HepG2 (cell line): Measurements from ENCODE around the gene PTPRCAP. TPM values are rescaled to one million over a fixed set of nuclear protein-coding genes. Genes with fewer than 3 reads are reported as not detected.
A peak's percentile ranks its signal among the peaks of the same experiment; 100 is the strongest.

Experiments
- ATAC-seq: fragments of 200-7000 bp; cut with Tn5 transposase; 3 replicates; pipeline ENCODE4 v1.9.1; 2020; ENCODE audit warnings: mild to moderate bottlenecking, moderate library complexity
- BruUV-seq: library from RNA; stranded (reverse); fragments of 400-500 nt; replicated peaks from 2 replicates; lab custom pipeline; 2021; lab: Mats Ljungman, UMichigan
- CTCF ChIA-PET: fragments of 300-600 bp; formaldehyde crosslinking; extraction: SDS; loops from one replicate; lab custom pipeline; 2021; ENCODE audit warnings: low total read pairs, inconsistent platforms, low intra/inter-chr PET ratio; lab: Yijun Ruan, JAX
- POLR2A ChIA-PET: fragments of 350-600 bp; sonication (Branson Sonifier 250); formaldehyde crosslinking; loops from one replicate; lab custom pipeline; 2020; ENCODE audit warnings: antibody characterized with exemption, inconsistent platforms; lab: Yijun Ruan, JAX
- DNase-seq: peaks from one replicate; pipeline ENCODE4 v3.0.0-alpha.2; 2015; ENCODE audit warnings: low spot score
- FAIRE-seq: peaks from 3 replicates; lab custom pipeline; 2011; peaks lifted over from hg19 to GRCh38; lab: Jason Lieb, UNC
- H2AFZ ChIP-seq: one replicate; pipeline ENCODE4 v1.6.1; 2011; ENCODE audit warnings: low read length, inconsistent platforms
- H3K27ac ChIP-seq: fragments of 300-600 bp; 3 replicates; pipeline ENCODE4 v1.8.0; 2011; ENCODE audit warnings: mixed run types, mild to moderate bottlenecking, mixed read lengths, low read length, inconsistent platforms; ENCODE audit not compliant: insufficient read depth; ENCODE audit errors: extremely low read length
- H3K27me3 ChIP-seq, 2 experiments: fragments of 200-600 bp in 1 of 2; 2 replicates in 1 of 2; 3 replicates in 1 of 2; pipeline versions ENCODE4 v1.6.0 to v1.8.0; 2011; ENCODE audit warnings: low read length in 2 of 2, mild to moderate bottlenecking in 2 of 2, moderate library complexity in 2 of 2, inconsistent platforms in 1 of 2; ENCODE audit not compliant: insufficient read depth in 2 of 2, control insufficient read depth in 1 of 2
- H3K36me3 ChIP-seq, 2 experiments: fragments of 200-600 bp in 1 of 2; replicated peaks in 1 of 2; 2 replicates in 1 of 2; 3 replicates in 1 of 2; pipeline versions ENCODE4 v1.5.1 to v1.8.0; 2011; ENCODE audit warnings: low read length in 2 of 2, inconsistent platforms in 1 of 2; ENCODE audit not compliant: insufficient read depth in 2 of 2, control insufficient read depth in 1 of 2
- H3K4me1 ChIP-seq: 2 replicates; pipeline ENCODE4 v1.5.1; 2012; ENCODE audit warnings: low read length, inconsistent platforms; ENCODE audit not compliant: insufficient read depth
- H3K4me2 ChIP-seq: 2 replicates; pipeline ENCODE4 v1.6.0; 2011; ENCODE audit warnings: low read depth, low read length, inconsistent platforms
- H3K4me3 ChIP-seq, 3 experiments: fragments of 200-600 bp in 1 of 3; sonication (generic), shearing (Covaris generic) in 1 of 3; replicated peaks in 1 of 3; 2 replicates each; pipeline ENCODE4 v1.5.1; 2011 to 2016; ENCODE audit warnings: low read length in 3 of 3, inconsistent platforms in 2 of 3, low read depth in 2 of 3, mild to moderate bottlenecking in 2 of 3, control low read depth in 1 of 3, mixed read lengths in 1 of 3; ENCODE audit not compliant: insufficient read depth in 1 of 3
- H3K79me2 ChIP-seq: one replicate; pipeline ENCODE4 v1.6.1; 2011; ENCODE audit warnings: low read length, inconsistent platforms; ENCODE audit not compliant: insufficient read depth
- H3K9ac ChIP-seq: 2 replicates; pipeline ENCODE4 v1.6.0; 2011; ENCODE audit warnings: mild to moderate bottlenecking, low read depth, low read length, inconsistent platforms; ENCODE audit not compliant: insufficient read depth
- H3K9me3 ChIP-seq: 2 replicates; pipeline ENCODE4 v1.5.1; 2012; ENCODE audit warnings: mild to moderate bottlenecking, low read length
- H4K20me1 ChIP-seq: 2 replicates; pipeline ENCODE4 v1.6.0; 2011; ENCODE audit warnings: inconsistent platforms, mild to moderate bottlenecking, low read length, moderate library complexity; ENCODE audit not compliant: insufficient read depth
- ATF7 ChIP-seq, 2 experiments: fragments of 450-650 bp in 1 of 2; sonication (generic) in 1 of 2; formaldehyde crosslinking in 1 of 2; IDR thresholded peaks; 2 replicates each; pipeline versions ENCODE4 v1.4.0 to v1.6.1; 2016 to 2020; ENCODE audit warnings: antibody characterized with exemption in 1 of 2, mild to moderate bottlenecking in 1 of 2, missing genetic modification reagents in 1 of 2
- BRF2 ChIP-seq: sonication (generic); formaldehyde crosslinking; IDR thresholded peaks from 2 replicates; pipeline ENCODE4 v1.8.1; 2022; ENCODE audit warnings: mild to moderate bottlenecking, missing genetic modification reagents
- CHCHD3 ChIP-seq: sonication (generic); formaldehyde crosslinking; IDR thresholded peaks from 2 replicates; pipeline ENCODE4 v1.8.0; 2022; ENCODE audit warnings: mild to moderate bottlenecking, missing genetic modification reagents, moderate library complexity
- CREB1 ChIP-seq, 2 experiments: fragments of 450-650 bp in 1 of 2; IDR thresholded peaks; 2 replicates each; pipeline ENCODE4 v1.6.1; 2016 to 2017; ENCODE audit warnings: control low read depth in 1 of 2, mild to moderate bottlenecking in 1 of 2, missing compliant biosample characterization in 1 of 2, missing genetic modification characterization in 1 of 2
- FOXA1 ChIP-seq, 2 experiments: fragments of 450-650 bp in 1 of 2; sonication (generic) in 1 of 2; formaldehyde crosslinking in 1 of 2; IDR thresholded peaks; 2 replicates each; pipeline versions ENCODE4 v1.4.0 to v1.6.1; 2016 to 2020; ENCODE audit warnings: missing genetic modification reagents in 1 of 2
- GLI4 ChIP-seq: sonication (generic); formaldehyde crosslinking; IDR thresholded peaks from 2 replicates; pipeline ENCODE4 v1.5.1; 2020; ENCODE audit warnings: missing genetic modification reagents, mild to moderate bottlenecking, moderate library complexity, borderline replicate concordance
- KAT7 ChIP-seq: IDR thresholded peaks from 2 replicates; pipeline ENCODE4 v1.6.1; 2018; ENCODE audit warnings: borderline replicate concordance, missing compliant biosample characterization
- RFX5 ChIP-seq: IDR thresholded peaks from 2 replicates; pipeline ENCODE4 v1.6.1; 2011; ENCODE audit warnings: low read depth, low read length, improper control_type of control experiment
- SNAPC2 ChIP-seq: sonication (generic); formaldehyde crosslinking; IDR thresholded peaks from 2 replicates; pipeline ENCODE4 v1.8.1; 2022; ENCODE audit warnings: mild to moderate bottlenecking, missing genetic modification reagents
- ZIK1 ChIP-seq: sonication (generic); formaldehyde crosslinking; IDR thresholded peaks from 2 replicates; pipeline ENCODE4 v1.5.0; 2020; ENCODE audit warnings: mild to moderate bottlenecking, low read depth, missing genetic modification reagents, borderline replicate concordance
- ZNF24 ChIP-seq: fragments of 450-650 bp; IDR thresholded peaks from 2 replicates; pipeline ENCODE4 v1.6.1; 2017; ENCODE audit warnings: antibody characterized with exemption, mild to moderate bottlenecking
- ZNF550 ChIP-seq: sonication (generic); formaldehyde crosslinking; IDR thresholded peaks from 2 replicates; pipeline ENCODE4 v1.4.0; 2020; ENCODE audit warnings: mild to moderate bottlenecking, missing genetic modification reagents, borderline replicate concordance
- ZNF605 ChIP-seq: sonication (generic); formaldehyde crosslinking; IDR thresholded peaks from 2 replicates; pipeline ENCODE4 v1.8.0; 2022; ENCODE audit warnings: mild to moderate bottlenecking, missing genetic modification reagents
- ZNF737 ChIP-seq: sonication (generic); formaldehyde crosslinking; IDR thresholded peaks from 2 replicates; pipeline ENCODE4 v1.5.0; 2020; ENCODE audit warnings: missing genetic modification reagents, mild to moderate bottlenecking, borderline replicate concordance
- WGBS: methylation state at CpG from one replicate; pipeline ENCODE4 v1.1.6; 2017; ENCODE audit warnings: low lambda C conversion rate; 5-methylcytosine and 5-hydroxymethylcytosine counted together
- in situ Hi-C: cut with HindIII; loops from 2 replicates; pipeline ENCODE4 v1.10.0; 2017; ENCODE audit warnings: low pct_unique_long_range_greater_than_20kb; ENCODE audit not compliant: extremely low pct_ligation_motif_present
- intact Hi-C: fragments of 100-400 bp; cut with micrococcal nuclease; formaldehyde crosslinking; loops from one replicate; pipeline ENCODE4 v1.10.0; 2022; ENCODE audit not compliant: unreplicated experiment
- polyA plus RNA-seq, 8 experiments: library from polyadenylated mRNA; depleted of rRNA in 3 of 8; stranded (reverse) in 7 of 8; unstranded in 1 of 8; fragments of >200 nt; fragmentation: Illumina TruSeq in 4 of 8; extraction: Trizol in 4 of 8; gene quantifications; 2 replicates each; pipeline versions ENCODE4 v1.2.1 to v1.2.3, GENCODE V29; 2011 to 2016; ENCODE audit warnings: low read depth in 4 of 8, missing spikeins in 1 of 8, mixed read lengths in 1 of 8; ENCODE audit not compliant: insufficient read depth in 1 of 8
- total RNA-seq, 5 experiments: library from RNA; depleted of rRNA; stranded (reverse); fragments of >200 nt; fragmentation: Illumina TruSeq; extraction: Trizol; gene quantifications; 2 replicates each; pipeline ENCODE4 v1.2.3, GENCODE V29; 2016; ENCODE audit warnings: low read depth in 1 of 5
- TF ChIP-seq, protein P1 (sequence below): IDR thresholded peaks from 2 replicates; pipeline ENCODE4 v1.6.1; 2016; ENCODE audit warnings: missing biosample characterization, missing genetic modification reagents, low read depth
- TF ChIP-seq, protein P2 (sequence below): fragments of 450-650 bp; IDR thresholded peaks from 2 replicates; pipeline ENCODE4 v1.6.1; 2017; ENCODE audit warnings: mild to moderate bottlenecking

The PTPRCAP gene
- total and polyA plus RNA-seq, 2 of the 13 experiments (the other 11 are each of a cell fraction or from before 2014, with no cell fraction given), result 0.60 to 0.70 TPM

DNA sequence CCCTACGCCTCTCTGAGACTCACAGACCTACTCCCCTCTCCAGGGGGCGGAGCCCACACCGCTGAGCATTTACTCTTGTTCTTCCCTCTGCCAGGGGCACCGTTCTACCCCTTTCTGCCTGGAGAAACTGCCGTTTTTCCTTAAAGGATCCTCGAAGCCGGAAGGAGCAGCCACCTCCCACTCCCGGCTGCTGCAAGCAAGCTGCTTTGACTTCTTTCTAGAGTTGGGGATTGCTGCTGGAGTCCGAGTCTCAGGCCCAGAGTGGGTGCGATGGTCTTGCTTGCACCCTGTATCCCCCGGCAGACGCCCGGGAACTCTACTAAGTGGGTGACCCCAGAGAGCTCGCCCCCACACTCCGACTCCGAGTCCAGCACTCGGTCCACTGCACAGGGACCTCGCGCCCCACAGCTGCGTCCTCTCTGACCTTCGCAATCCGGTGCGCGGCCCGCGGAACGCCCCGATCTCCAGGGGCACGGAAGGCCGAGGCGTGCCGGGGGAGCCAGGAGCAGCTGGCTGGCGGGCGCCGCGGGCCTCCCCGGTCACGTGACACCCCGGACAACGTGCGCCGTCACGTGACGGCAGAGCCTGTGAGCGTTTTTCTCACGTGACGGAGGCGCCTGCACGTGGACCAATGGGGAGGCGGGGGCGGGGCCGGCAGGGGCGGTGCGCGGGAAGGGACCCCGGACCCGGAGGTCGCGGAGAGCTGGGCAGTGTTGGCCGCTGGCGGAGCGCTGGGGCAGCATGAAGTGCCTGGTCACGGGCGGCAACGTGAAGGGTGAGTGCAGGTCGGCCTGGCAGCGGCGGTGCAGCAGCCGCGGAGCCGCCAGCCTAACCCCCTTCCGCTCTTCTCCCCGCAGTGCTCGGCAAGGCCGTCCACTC is 45.9 kb downstream of the PTPRCAP start, which contains the start of gene RAD9A (continued):
- no peak for TF ChIP-seq ZNF24
- no peak for TF ChIP-seq ATF7 (IDR thresholded peaks at IDR 0.05)
- peak; percentile 76 for TF ChIP-seq ATF7 (CRISPR knock-in tag; IDR thresholded peaks at IDR 0.05)
- TF ChIP-seq GLI4 (CRISPR knock-in tag), result peak; percentile 84; the same call in 1 of the 2 replicates
- TF ChIP-seq BRF2, result peak; percentile 87
- peak; percentile 84 for TF ChIP-seq ZNF605
- no peak for TF ChIP-seq ZNF550 (CRISPR knock-in tag)
- TF ChIP-seq, all 625 proteins: peak for 352

DNA sequence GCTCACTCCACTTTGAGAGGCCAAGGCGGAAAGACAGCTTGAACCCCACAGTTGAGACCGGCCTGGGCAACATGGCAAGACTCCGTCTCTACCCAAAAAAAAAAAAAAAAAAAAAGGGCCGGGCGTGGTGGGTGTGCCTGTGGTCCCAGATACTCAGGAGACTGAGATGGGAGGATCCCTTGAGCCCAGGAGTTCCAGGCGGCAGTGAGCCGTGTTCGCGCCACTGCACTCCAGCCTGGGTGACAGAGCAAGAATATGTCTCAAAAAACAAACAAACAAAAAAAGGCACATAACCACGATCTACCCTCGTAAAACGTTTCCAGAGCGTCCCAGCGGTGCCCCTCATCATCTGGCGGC is 46.6 kb downstream of the PTPRCAP start:
- Histone ChIP-seq H3K4me3 (peak overlapping the region; percentile 64 to 85 (median 78)), H3K79me2 (peaks cover 10% of the 10 kb centered on the region), H2AFZ (no peak overlapping the region), H3K36me3 (peaks cover 3 to 5% of the 10 kb centered on the region in 2 experiments; a peak in 1 of 5 replicates), H3K9me3 (no peaks in the 10 kb centered on the region), H3K27me3 (peaks cover 1 to 9% of the 10 kb centered on the region in 2 experiments; a peak in 3 of 5 replicates), H3K4me1 (peaks cover 43% of the 10 kb centered on the region), H3K27ac (peak overlapping the region; percentile 82), H4K20me1 (no peaks in the 10 kb centered on the region), H3K4me2 (peak overlapping the region; percentile 97), H3K9ac (peak overlapping the region; percentile 80)
- intact Hi-C loops, result no loop called here
- WGBS, result 13% methylated on average over 15 of the region's 15 CpGs
- in situ Hi-C loops, result no loop called here
- POLR2A ChIA-PET, result interaction anchor here (1.0 to 3.8 kb wide), 7 partner anchors 10 to 92 kb away, joined by 4 to 81 read pairs (median 10); partner anchors contain the start of genes AIP, CLCF1, POLD4 and PPP1CA
- 0 out of 2 replicates have a peak, but pooled peaks have one; percentile 21 for TF ChIP-seq ZNF737 (CRISPR knock-in tag)
- TF ChIP-seq SNAPC2 (CRISPR knock-in tag), result no peak
- TF ChIP-seq ZIK1, result no peak
- TF ChIP-seq KAT7 (CRISPR knock-in tag), result no peak
- 0 out of 2 replicates have a peak, but pooled peaks have one; percentile 31 for TF ChIP-seq CHCHD3
- no peak for TF ChIP-seq FOXA1 (IDR thresholded peaks at IDR 0.05)
- TF ChIP-seq FOXA1 (CRISPR knock-in tag; IDR thresholded peaks at IDR 0.05), result no peak
- no peak for TF ChIP-seq CREB1 (IDR thresholded peaks at IDR 0.05)
- TF ChIP-seq CREB1 (CRISPR knock-in tag; IDR thresholded peaks at IDR 0.05), result no peak
- TF ChIP-seq, protein P1, sequence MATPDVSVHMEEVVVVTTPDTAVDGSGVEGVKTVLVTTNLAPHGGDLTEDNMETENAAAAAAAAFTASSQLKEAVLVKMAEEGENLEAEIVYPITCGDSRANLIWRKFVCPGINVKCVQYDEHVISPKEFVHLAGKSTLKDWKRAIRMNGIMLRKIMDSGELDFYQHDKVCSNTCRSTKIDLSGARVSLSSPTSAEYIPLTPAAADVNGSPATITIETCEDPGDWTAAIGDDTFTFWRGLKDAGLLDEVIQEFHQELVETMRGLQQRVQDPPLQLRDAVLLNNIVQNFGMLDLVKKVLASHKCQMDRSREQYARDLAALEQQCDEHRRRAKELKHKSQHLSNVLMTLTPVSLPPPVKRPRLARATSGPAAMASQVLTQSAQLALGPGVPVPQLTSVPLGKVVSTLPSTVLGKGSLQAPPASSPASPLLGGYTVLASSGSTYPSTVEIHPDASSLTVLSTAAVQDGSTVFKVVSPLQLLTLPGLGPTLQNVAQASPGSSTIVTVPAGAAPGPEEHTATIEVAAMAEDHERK (CRISPR knock-in tag), result no peak
- TF ChIP-seq, protein P2, sequence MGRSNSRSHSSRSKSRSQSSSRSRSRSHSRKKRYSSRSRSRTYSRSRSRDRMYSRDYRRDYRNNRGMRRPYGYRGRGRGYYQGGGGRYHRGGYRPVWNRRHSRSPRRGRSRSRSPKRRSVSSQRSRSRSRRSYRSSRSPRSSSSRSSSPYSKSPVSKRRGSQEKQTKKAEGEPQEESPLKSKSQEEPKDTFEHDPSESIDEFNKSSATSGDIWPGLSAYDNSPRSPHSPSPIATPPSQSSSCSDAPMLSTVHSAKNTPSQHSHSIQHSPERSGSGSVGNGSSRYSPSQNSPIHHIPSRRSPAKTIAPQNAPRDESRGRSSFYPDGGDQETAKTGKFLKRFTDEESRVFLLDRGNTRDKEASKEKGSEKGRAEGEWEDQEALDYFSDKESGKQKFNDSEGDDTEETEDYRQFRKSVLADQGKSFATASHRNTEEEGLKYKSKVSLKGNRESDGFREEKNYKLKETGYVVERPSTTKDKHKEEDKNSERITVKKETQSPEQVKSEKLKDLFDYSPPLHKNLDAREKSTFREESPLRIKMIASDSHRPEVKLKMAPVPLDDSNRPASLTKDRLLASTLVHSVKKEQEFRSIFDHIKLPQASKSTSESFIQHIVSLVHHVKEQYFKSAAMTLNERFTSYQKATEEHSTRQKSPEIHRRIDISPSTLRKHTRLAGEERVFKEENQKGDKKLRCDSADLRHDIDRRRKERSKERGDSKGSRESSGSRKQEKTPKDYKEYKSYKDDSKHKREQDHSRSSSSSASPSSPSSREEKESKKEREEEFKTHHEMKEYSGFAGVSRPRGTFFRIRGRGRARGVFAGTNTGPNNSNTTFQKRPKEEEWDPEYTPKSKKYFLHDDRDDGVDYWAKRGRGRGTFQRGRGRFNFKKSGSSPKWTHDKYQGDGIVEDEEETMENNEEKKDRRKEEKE, result no peak
- TF ChIP-seq RFX5, result no peak
- ATAC-seq (no peak), FAIRE-seq (no peak), DNase-seq (no peak)
- no TSS peak for BruUV-seq
- CTCF ChIA-PET, result interaction anchor here (2.4 kb wide), 1 partner anchor 115 kb away, joined by 18 read pairs; the partner anchor contains the start of gene PITPNM1
